Renal pelvis (tissue), 4 donors: ENCODE measurements around the gene DUOX2. TPM values are rescaled to one million over a fixed set of nuclear protein-coding genes. Genes with fewer than 3 reads are reported as not detected.
"Not testable (repeated sequence)": the region's sequence is repeated elsewhere in the genome, so short reads cannot be mapped to it uniquely, and the experiment has no call there.

Experiments used
- DNase-seq: peaks from one replicate; pipeline ENCODE4 v3.0.0-alpha.2; 2013
- polyA plus RNA-seq, 3 donors: library from polyadenylated mRNA; unstranded; fragments of 120-200 nt; gene quantifications; one replicate each; pipeline ENCODE4 v1.2.1, GENCODE V29; 2013; ENCODE audit not compliant: insufficient read length in 3 of 3

DUOX2 gene
- polyA plus RNA-seq, 3 donors = 0.07 to 0.23 (median 0.07) TPM

GRCh38 chr15:45138814-45139765 lies 25.1 kb upstream of the DUOX2 start:
- no peak for DNase-seq

GRCh38 chr15:45137703-45138102 lies 23.7 kb upstream of the DUOX2 start:
- DNase-seq = no peak

GRCh38 chr15:45136378-45136764 lies 22.4 kb upstream of the DUOX2 start:
- DNase-seq = no peak

GRCh38 chr15:45135705-45136377 lies 21.9 kb upstream of the DUOX2 start:
- not testable (repeated sequence) for DNase-seq

GRCh38 chr15:45134682-45135604 lies 21.0 kb upstream of the DUOX2 start:
- DNase-seq = no peak

GRCh38 chr15:45134046-45134445 lies 20.1 kb upstream of the DUOX2 start:
- DNase-seq = no peak

- DNase-seq = no peak
Measured at GRCh38 chr15:45133561-45133920, 19.6 kb upstream of the DUOX2 start.

- DNase-seq = no peak
Measured at GRCh38 chr15:45132844-45133560, 19.0 kb upstream of the DUOX2 start.

GRCh38 chr15:45131510-45131909 lies 17.5 kb upstream of the DUOX2 start:
- no peak for DNase-seq

- no peak for DNase-seq
Measured at GRCh38 chr15:45130291-45131000, 16.5 kb upstream of the DUOX2 start.

GRCh38 chr15:45129651-45130129 lies 15.7 kb upstream of the DUOX2 start, which contains the start of the genes DUOX1 and DUOXA1:
Gene DUOX1, plus strand, starts transcription at chr15:45129994. Its CDS starts 1,973 bp downstream, at chr15:45131967.
Gene DUOXA1, minus strand, starts transcription at chr15:45129879. Its CDS starts 6,865 bp downstream, at chr15:45123014.
- DNase-seq = no peak

GRCh38 chr15:45128971-45129639 lies 15.1 kb upstream of the DUOX2 start:
- no peak for DNase-seq

- no peak for DNase-seq
Measured at GRCh38 chr15:45126535-45127158, 12.7 kb upstream of the DUOX2 start.

- no peak for DNase-seq
Measured at GRCh38 chr15:45123397-45123796, 9.4 kb upstream of the DUOX2 start.

GRCh38 chr15:45122719-45123118 lies 8.7 kb upstream of the DUOX2 start:
- DNase-seq = no peak

- DNase-seq = no peak
Measured at GRCh38 chr15:45121706-45122417, 7.9 kb upstream of the DUOX2 start.

GRCh38 chr15:45121020-45121419 lies 7.0 kb upstream of the DUOX2 start:
- no peak for DNase-seq
